GM12878 (cell line): ENCODE results near the gene MXI1. TPM values are rescaled to one million over a fixed set of nuclear protein-coding genes. Genes with fewer than 3 reads are reported as not detected.

ENCODE experiments used
- ATAC-seq: fragments of 200-7000 bp; cut with Tn5 transposase; 3 replicates; pipeline ENCODE4 v1.9.1; 2020; ENCODE audit warnings: mild to moderate bottlenecking, moderate library complexity
- BruUV-seq: library from RNA; stranded (reverse); fragments of 400-500 nt; replicated peaks from 2 replicates; lab custom pipeline; 2021; lab: Mats Ljungman, UMichigan
- CTCF ChIA-PET: fragments of 300-600 bp; sonication (Branson Sonifier 250); formaldehyde crosslinking; extraction: SDS; loops from one replicate; lab custom pipeline; 2021; ENCODE audit warnings: inconsistent platforms; lab: Yijun Ruan, JAX
- POLR2A ChIA-PET: fragments of 350-600 bp; formaldehyde crosslinking; extraction: SDS; loops from one replicate; lab custom pipeline; 2021; ENCODE audit warnings: inconsistent platforms; lab: Charles Lee
- RAD21 ChIA-PET: fragments of 300-600 bp; sonication (Branson Sonifier 250); formaldehyde crosslinking; loops from one replicate; lab custom pipeline; 2023; ENCODE audit warnings: antibody characterized with exemption; ENCODE audit not compliant: unreplicated experiment; lab: Charles Lee
- SMC1A ChIA-PET: fragments of 300-600 bp; sonication (Branson Sonifier 250); formaldehyde crosslinking; loops from one replicate; lab custom pipeline; 2023; ENCODE audit not compliant: unreplicated experiment, uncharacterized antibody; lab: Charles Lee
- DNase-seq: peaks from one replicate; pipeline ENCODE4 v3.0.0-alpha.2; 2011; ENCODE audit warnings: low read depth, low spot score
- FAIRE-seq: peaks from 3 replicates; lab custom pipeline; 2011; peaks lifted over from hg19 to GRCh38; lab: Jason Lieb, UNC
- H2AFZ ChIP-seq: 2 replicates; pipeline ENCODE4 v1.6.0; 2011; ENCODE audit warnings: low read depth, low read length, control low read depth; ENCODE audit not compliant: control insufficient read depth
- H3K27ac ChIP-seq: 2 replicates; pipeline ENCODE4 v1.5.1; 2011; ENCODE audit warnings: control low read depth; ENCODE audit not compliant: control insufficient read depth, insufficient read depth
- H3K27me3 ChIP-seq, 2 experiments: replicated peaks in 1 of 2; 2 replicates each; pipeline versions ENCODE4 v1.6.0 to v1.6.1; 2011; ENCODE audit warnings: low read length in 1 of 2; ENCODE audit not compliant: control insufficient read depth in 2 of 2, insufficient read depth in 2 of 2
- H3K36me3 ChIP-seq, 2 experiments: 2 replicates each; pipeline ENCODE4 v1.5.1; 2011; ENCODE audit warnings: low read length in 1 of 2; ENCODE audit not compliant: control insufficient read depth in 2 of 2, insufficient read depth in 2 of 2
- H3K4me1 ChIP-seq: 2 replicates; pipeline ENCODE4 v1.6.1; 2011; ENCODE audit warnings: mild to moderate bottlenecking, low read length, moderate library complexity, mixed read lengths; ENCODE audit not compliant: control insufficient read depth, insufficient read depth
- H3K4me2 ChIP-seq: 2 replicates; pipeline ENCODE4 v1.6.0; 2011; ENCODE audit warnings: control low read depth; ENCODE audit not compliant: control insufficient read depth, insufficient read depth
- H3K4me3 ChIP-seq: fragments of 200-600 bp; sonication (generic); 2 replicates; pipeline ENCODE4 v1.5.1; 2016
- H3K79me2 ChIP-seq: 2 replicates; pipeline ENCODE4 v1.6.0; 2011; ENCODE audit warnings: low read length; ENCODE audit not compliant: control insufficient read depth, insufficient read depth
- H3K9ac ChIP-seq: 2 replicates; pipeline ENCODE4 v1.8.0; 2011; ENCODE audit warnings: low read length, control low read depth, mixed read lengths; ENCODE audit not compliant: control insufficient read depth, insufficient read depth
- H3K9me3 ChIP-seq: replicated peaks from 3 replicates; pipeline ENCODE4 v1.5.1; 2011; ENCODE audit warnings: mild to moderate bottlenecking, low read length; ENCODE audit not compliant: control insufficient read depth, insufficient read depth
- H4K20me1 ChIP-seq: 2 replicates; pipeline ENCODE4 v1.6.0; 2011; ENCODE audit not compliant: control insufficient read depth, insufficient read depth
- ATF7 ChIP-seq: fragments of 450-650 bp; IDR thresholded peaks from 2 replicates; pipeline ENCODE4 v1.6.1; 2016; ENCODE audit warnings: low read depth, mild to moderate bottlenecking
- FOS ChIP-seq: IDR thresholded peaks from 3 replicates; pipeline ENCODE4 v1.6.1; 2011; ENCODE audit warnings: borderline replicate concordance; ENCODE audit not compliant: insufficient read length; ENCODE audit errors: extremely low read depth
- JUNB ChIP-seq: IDR thresholded peaks from 2 replicates; pipeline ENCODE4 v1.6.1; 2016; ENCODE audit warnings: antibody characterized with exemption, mild to moderate bottlenecking
- LARP7 ChIP-seq: fragments of 450-650 bp; IDR thresholded peaks from 2 replicates; pipeline ENCODE4 v1.6.1; 2017; ENCODE audit warnings: mild to moderate bottlenecking
- RAD21 ChIP-seq: IDR thresholded peaks from 2 replicates; pipeline ENCODE4 v1.6.1; 2011; ENCODE audit warnings: mild to moderate bottlenecking, low read depth, low read length, moderate library complexity; ENCODE audit not compliant: insufficient read depth
- SIN3A ChIP-seq: IDR thresholded peaks from 2 replicates; pipeline ENCODE4 v1.6.1; 2012; ENCODE audit warnings: low read depth, low read length, improper control_type of control experiment
- SMC3 ChIP-seq: IDR thresholded peaks from 2 replicates; pipeline ENCODE4 v1.6.1; 2011; ENCODE audit warnings: low read length, improper control_type of control experiment, borderline replicate concordance
- TAF1 ChIP-seq: IDR thresholded peaks from 2 replicates; pipeline ENCODE4 v1.6.1; 2011; ENCODE audit warnings: mild to moderate bottlenecking, low read depth, low read length, borderline replicate concordance
- WRNIP1 ChIP-seq: IDR thresholded peaks from 2 replicates; pipeline ENCODE4 v1.6.1; 2011; ENCODE audit warnings: low read depth, low read length, improper control_type of control experiment, borderline replicate concordance
- ZNF622 ChIP-seq: fragments of 450-650 bp; IDR thresholded peaks from 2 replicates; pipeline ENCODE4 v1.6.1; 2017; ENCODE audit warnings: mild to moderate bottlenecking, inconsistent platforms
- WGBS: methylation state at CpG from one replicate; pipeline ENCODE4 v1.1.6; 2016; ENCODE audit warnings: low lambda C conversion rate; ENCODE audit not compliant: insufficient replicate concordance, insufficient coverage; ENCODE audit errors: missing lambda C conversion rate; 5-methylcytosine and 5-hydroxymethylcytosine counted together
- in situ Hi-C: fragments of 300-500 bp; cut with MboI; formaldehyde crosslinking; loops from 9 replicates; pipeline ENCODE4 v1.14.3; 2018; ENCODE audit warnings: mixed read lengths
- intact Hi-C: fragments of 100-400 bp; cut with micrococcal nuclease; formaldehyde crosslinking; loops from one replicate; pipeline ENCODE4 v1.14.2; 2022; ENCODE audit not compliant: unreplicated experiment
- polyA plus RNA-seq, 11 experiments: library from polyadenylated mRNA; depleted of rRNA in 4 of 11; unstranded in 6 of 11; stranded (reverse) in 5 of 11; fragments of >200 nt; fragmentation: Nextera tagmentation in 4 of 11; fragmentation: Illumina TruSeq in 1 of 11; extraction: Ambion mirVana in 4 of 11; extraction: Trizol in 1 of 11; gene quantifications; 1 replicate in 1 of 11; 2 replicates in 10 of 11; pipeline versions ENCODE4 v1.2.1 to v1.2.3, GENCODE V29; 2011 to 2016; ENCODE audit warnings: inconsistent platforms in 2 of 11, missing spikeins in 2 of 11, low read depth in 1 of 11
- total RNA-seq, 4 experiments: library from RNA; depleted of rRNA in 3 of 4; stranded (reverse); fragments of >200 nt in 3 of 4; fragmentation: Illumina TruSeq in 1 of 4; extraction: Trizol in 1 of 4; gene quantifications; 2 replicates each; pipeline versions ENCODE4 v1.2.1 to v1.2.3, GENCODE V29; 2013 to 2021
- TF ChIP-seq, protein P1 (sequence below): IDR thresholded peaks from 2 replicates; pipeline ENCODE4 v1.6.1; 2012; ENCODE audit warnings: low read depth, low read length, improper control_type of control experiment
- TF ChIP-seq, protein P2 (sequence below): fragments of 450-650 bp; IDR thresholded peaks from 2 replicates; pipeline ENCODE4 v1.6.1; 2017; ENCODE audit warnings: mild to moderate bottlenecking, low read depth, inconsistent platforms; ENCODE audit not compliant: poor library complexity, severe bottlenecking
- TF ChIP-seq, protein P3 (sequence below): IDR thresholded peaks from 2 replicates; pipeline ENCODE4 v1.6.1; 2012; ENCODE audit warnings: low read depth, low read length, improper control_type of control experiment

Gene MXI1
- total and polyA plus RNA-seq, 10 of the 15 experiments (the other 5 are each of a cell fraction or from before 2014, with no cell fraction given): 0.23 to 8.0 (median 0.41) TPM

DNA sequence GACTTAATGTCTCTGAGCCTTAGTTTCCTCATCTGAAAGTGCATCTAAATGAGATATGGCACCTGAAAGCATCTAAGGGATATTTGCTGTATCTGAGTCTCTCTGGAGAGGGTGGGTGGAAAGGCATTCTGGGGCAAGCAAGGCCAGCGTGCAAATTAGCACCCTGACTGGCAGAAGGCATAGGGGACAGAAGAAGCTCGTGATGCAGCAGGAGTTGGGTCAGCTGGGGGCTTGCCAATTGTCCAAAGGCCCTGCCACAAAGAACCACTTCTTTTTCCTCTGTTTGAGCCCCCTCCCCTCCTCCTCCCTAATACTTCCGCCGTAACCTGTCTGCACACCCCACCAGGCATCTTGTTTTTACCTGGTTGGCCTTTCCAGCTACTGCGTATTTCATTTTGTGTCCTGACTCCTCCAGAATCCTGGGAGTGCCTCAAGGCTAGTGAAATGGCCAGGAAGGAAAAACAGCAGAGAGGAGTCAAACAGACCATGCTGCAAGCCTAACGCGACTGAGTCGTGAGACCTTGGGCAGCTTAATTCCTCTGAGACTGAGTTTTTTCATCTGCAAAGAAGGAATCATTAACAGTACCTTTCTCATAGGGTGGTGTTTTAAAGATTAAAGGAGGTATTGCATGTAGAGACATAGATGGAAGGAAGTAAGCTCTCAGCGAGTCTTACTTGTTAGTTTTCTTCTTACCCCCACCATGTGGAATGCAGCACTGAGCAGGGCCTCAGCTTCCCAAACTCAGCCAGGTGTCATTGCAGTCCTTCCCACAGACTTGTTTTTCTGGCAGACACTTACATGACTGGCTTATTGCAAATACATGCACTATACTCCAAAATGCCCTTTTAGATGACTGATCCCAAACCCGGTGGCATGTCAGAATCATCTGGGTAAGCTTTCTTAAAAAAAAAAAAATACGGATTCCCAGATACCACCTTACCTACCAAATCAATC, 49.1 kb upstream of the MXI1 start:
- intact Hi-C loops: no loop called here
- SMC1A ChIA-PET: interaction anchor here (0.6 to 1.7 kb wide), 3 partner anchors 18 to 116 kb away, joined by 3 read pairs; no protein-coding TSS in a partner anchor
- Histone ChIP-seq H3K9ac (no peak overlapping the region), H2AFZ (no peak overlapping the region), H3K27me3 (peaks cover 0 to 5% of the 10 kb centered on the region in 2 experiments; a peak in 3 of 4 replicates)
- no peak for TF ChIP-seq RAD21
- TF ChIP-seq LARP7: no peak
- TF ChIP-seq TAF1: no peak
- no peak for TF ChIP-seq SIN3A
- no peak for TF ChIP-seq ATF7
- no peak for TF ChIP-seq SMC3
- TF ChIP-seq WRNIP1: no peak
- TF ChIP-seq FOS: no peak
- TF ChIP-seq, protein P1, sequence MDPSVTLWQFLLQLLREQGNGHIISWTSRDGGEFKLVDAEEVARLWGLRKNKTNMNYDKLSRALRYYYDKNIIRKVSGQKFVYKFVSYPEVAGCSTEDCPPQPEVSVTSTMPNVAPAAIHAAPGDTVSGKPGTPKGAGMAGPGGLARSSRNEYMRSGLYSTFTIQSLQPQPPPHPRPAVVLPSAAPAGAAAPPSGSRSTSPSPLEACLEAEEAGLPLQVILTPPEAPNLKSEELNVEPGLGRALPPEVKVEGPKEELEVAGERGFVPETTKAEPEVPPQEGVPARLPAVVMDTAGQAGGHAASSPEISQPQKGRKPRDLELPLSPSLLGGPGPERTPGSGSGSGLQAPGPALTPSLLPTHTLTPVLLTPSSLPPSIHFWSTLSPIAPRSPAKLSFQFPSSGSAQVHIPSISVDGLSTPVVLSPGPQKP: no peak
- TF ChIP-seq, protein P2, sequence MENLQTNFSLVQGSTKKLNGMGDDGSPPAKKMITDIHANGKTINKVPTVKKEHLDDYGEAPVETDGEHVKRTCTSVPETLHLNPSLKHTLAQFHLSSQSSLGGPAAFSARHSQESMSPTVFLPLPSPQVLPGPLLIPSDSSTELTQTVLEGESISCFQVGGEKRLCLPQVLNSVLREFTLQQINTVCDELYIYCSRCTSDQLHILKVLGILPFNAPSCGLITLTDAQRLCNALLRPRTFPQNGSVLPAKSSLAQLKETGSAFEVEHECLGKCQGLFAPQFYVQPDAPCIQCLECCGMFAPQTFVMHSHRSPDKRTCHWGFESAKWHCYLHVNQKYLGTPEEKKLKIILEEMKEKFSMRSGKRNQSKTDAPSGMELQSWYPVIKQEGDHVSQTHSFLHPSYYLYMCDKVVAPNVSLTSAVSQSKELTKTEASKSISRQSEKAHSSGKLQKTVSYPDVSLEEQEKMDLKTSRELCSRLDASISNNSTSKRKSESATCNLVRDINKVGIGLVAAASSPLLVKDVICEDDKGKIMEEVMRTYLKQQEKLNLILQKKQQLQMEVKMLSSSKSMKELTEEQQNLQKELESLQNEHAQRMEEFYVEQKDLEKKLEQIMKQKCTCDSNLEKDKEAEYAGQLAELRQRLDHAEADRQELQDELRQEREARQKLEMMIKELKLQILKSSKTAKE: no peak
- TF ChIP-seq ZNF622: no peak
- no peak for TF ChIP-seq JUNB
- TF ChIP-seq, protein P3, sequence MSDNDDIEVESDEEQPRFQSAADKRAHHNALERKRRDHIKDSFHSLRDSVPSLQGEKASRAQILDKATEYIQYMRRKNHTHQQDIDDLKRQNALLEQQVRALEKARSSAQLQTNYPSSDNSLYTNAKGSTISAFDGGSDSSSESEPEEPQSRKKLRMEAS: no peak
- TF ChIP-seq, all 136 proteins: peak for 0
- H3K79me2 ChIP-seq: no peaks in the 10 kb centered on the region
- H4K20me1 ChIP-seq: no peaks in the 10 kb centered on the region
- H3K4me2 ChIP-seq: no peak overlapping the region
- DNase-seq: no peak
- WGBS: 50% methylated on average over 11 of the region's 11 CpGs
- ChIA-PET RAD21 (no interaction called here), POLR2A (interaction anchor here (0.5 kb wide), 1 partner anchor 119 kb away, joined by 5 read pairs; no protein-coding TSS in a partner anchor), CTCF (interaction anchor here (1.1 to 2.7 kb wide), 2 partner anchors 20 to 121 kb away, joined by 3 to 14 read pairs; no protein-coding TSS in a partner anchor)
- no peak overlapping the region for H3K4me3 ChIP-seq
- H3K36me3 ChIP-seq: no peaks in the 10 kb centered on the region
- H3K4me1 ChIP-seq: peaks cover 10% of the 10 kb centered on the region
- no TSS peak for BruUV-seq
- no peak for FAIRE-seq
- no peak overlapping the region for H3K27ac ChIP-seq
- in situ Hi-C loops: no loop called here
- no peaks in the 10 kb centered on the region for H3K9me3 ChIP-seq
- no peak for ATAC-seq
